ENCODE results near the gene BBS9. TPM values are rescaled to one million over a fixed set of nuclear protein-coding genes. Genes with fewer than 3 reads are reported as not detected.

BBS9 gene
- polyA plus RNA-seq, 1 donor from 2014 or later, result 9.8 TPM

DNA sequence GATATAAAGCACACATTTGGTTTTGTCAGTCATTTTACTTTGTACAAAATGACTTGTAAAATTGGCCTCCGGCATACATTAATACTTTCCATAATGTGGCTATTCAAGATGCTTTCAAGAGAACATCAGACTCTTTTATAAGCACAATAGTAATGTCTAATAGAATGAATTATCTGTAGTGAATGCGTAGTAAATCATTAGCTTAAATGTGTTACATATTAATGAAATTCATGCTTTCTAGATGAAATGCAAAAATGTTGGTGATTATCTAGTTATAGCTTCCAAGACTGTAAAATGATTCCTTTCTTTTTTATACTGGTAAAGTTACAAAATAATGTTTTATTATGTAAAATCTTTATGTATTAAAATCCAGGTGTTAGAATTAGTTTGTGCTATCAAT, 144.0 kb downstream of the BBS9 start:
- no peaks in the 10 kb centered on the region for H3K27me3 ChIP-seq (ENCODE audit: insufficient read depth, low read depth, low read length)
- H3K9me3 ChIP-seq (ENCODE audit: low read length), result no peaks in the 10 kb centered on the region
- H2AFZ ChIP-seq (ENCODE audit: low read depth, low read length), result no peak overlapping the region
- H3K4me3 ChIP-seq (ENCODE audit: low read length), result no peak overlapping the region
- no peaks in the 10 kb centered on the region for H3F3A ChIP-seq (ENCODE audit: insufficient read depth, low read length, poor library complexity, severe bottlenecking)
- no peaks in the 10 kb centered on the region for H3K79me2 ChIP-seq (replicated peaks; ENCODE audit: insufficient read depth, low read length)
- no peaks in the 10 kb centered on the region for H3K9me2 ChIP-seq (ENCODE audit: insufficient read depth, low read length)
- H3K4me2 ChIP-seq (ENCODE audit: low read length), result no peak overlapping the region
- H3K36me3 ChIP-seq (ENCODE audit: insufficient read depth, low read length), result peaks cover 3% of the 10 kb centered on the region
- H3K9ac ChIP-seq (ENCODE audit: low read length), result no peak overlapping the region
- H3K27ac ChIP-seq (ENCODE audit: low read length), result no peak overlapping the region
- H4K20me1 ChIP-seq (ENCODE audit: insufficient read depth), result no peaks in the 10 kb centered on the region
- TF ChIP-seq CTCF (IDR thresholded peaks at IDR 0.05; ENCODE audit: poor library complexity, severe bottlenecking), result no peak
- no peak for TF ChIP-seq EZH2 (IDR thresholded peaks at IDR 0.05; ENCODE audit: borderline replicate concordance, insufficient read depth, low read length, poor library complexity, severe bottlenecking)
- TF ChIP-seq EP300 (conservative IDR thresholded peaks at IDR 0.05; ENCODE audit: poor library complexity, severe bottlenecking), result no peak
- no peak for TF ChIP-seq TAF1 (IDR thresholded peaks at IDR 0.05; ENCODE audit: low read depth)
- no peak for TF ChIP-seq MXI1 (conservative IDR thresholded peaks at IDR 0.05; ENCODE audit: poor library complexity, severe bottlenecking)
- TF ChIP-seq POLR2AphosphoS5 (IDR thresholded peaks at IDR 0.05), result no peak
- no peak for TF ChIP-seq RAD21 (conservative IDR thresholded peaks at IDR 0.05)
- TF ChIP-seq REST (IDR thresholded peaks at IDR 0.05; ENCODE audit: borderline replicate concordance), result no peak
- no peak for TF ChIP-seq SMC3 (conservative IDR thresholded peaks at IDR 0.05; ENCODE audit: poor library complexity)

DNA sequence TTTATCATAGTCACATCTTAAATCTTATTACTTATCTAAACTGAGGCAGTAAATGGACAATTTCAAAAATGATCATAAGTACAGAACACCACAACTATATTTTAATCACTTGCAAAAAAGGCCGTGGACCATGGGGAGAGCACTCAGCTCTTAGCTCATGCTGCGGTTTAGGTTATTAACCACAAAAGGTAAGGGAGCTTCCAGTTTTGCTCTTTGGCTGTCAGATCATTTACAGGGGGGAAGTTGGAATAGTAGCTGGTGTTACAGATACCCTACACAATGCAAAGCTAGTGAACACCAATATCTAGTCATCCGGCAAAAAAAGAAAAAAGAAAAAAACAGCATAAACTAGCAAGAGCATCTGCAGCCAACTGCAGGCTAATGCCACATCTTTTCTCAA, 147.0 kb downstream of the BBS9 start:
- Histone ChIP-seq H3K27me3 (ENCODE audit: insufficient read depth, low read depth, low read length) (no peaks in the 10 kb centered on the region), H3K79me2 (replicated peaks; ENCODE audit: insufficient read depth, low read length) (no peaks in the 10 kb centered on the region), H3K9ac (ENCODE audit: low read length) (no peak overlapping the region), H3K4me2 (ENCODE audit: low read length) (no peak overlapping the region), H3K9me2 (ENCODE audit: insufficient read depth, low read length) (no peaks in the 10 kb centered on the region), H3K36me3 (ENCODE audit: insufficient read depth, low read length) (peaks cover 3% of the 10 kb centered on the region), H3K4me3 (ENCODE audit: low read length) (no peak overlapping the region), H2AFZ (ENCODE audit: low read depth, low read length) (no peak overlapping the region), H4K20me1 (ENCODE audit: insufficient read depth) (no peaks in the 10 kb centered on the region), H3F3A (ENCODE audit: insufficient read depth, low read length, poor library complexity, severe bottlenecking) (no peaks in the 10 kb centered on the region), H3K27ac (ENCODE audit: low read length) (no peak overlapping the region), H3K9me3 (ENCODE audit: low read length) (peaks cover 6% of the 10 kb centered on the region)
- TF ChIP-seq RAD21 (conservative IDR thresholded peaks at IDR 0.05) (no peak), POLR2AphosphoS5 (IDR thresholded peaks at IDR 0.05) (no peak), EZH2 (IDR thresholded peaks at IDR 0.05; ENCODE audit: borderline replicate concordance, insufficient read depth, low read length, poor library complexity, severe bottlenecking) (no peak), EP300 (conservative IDR thresholded peaks at IDR 0.05; ENCODE audit: poor library complexity, severe bottlenecking) (no peak), REST (IDR thresholded peaks at IDR 0.05; ENCODE audit: borderline replicate concordance) (no peak), TAF1 (IDR thresholded peaks at IDR 0.05; ENCODE audit: low read depth) (no peak), CTCF (IDR thresholded peaks at IDR 0.05; ENCODE audit: poor library complexity, severe bottlenecking) (no peak), SMC3 (conservative IDR thresholded peaks at IDR 0.05; ENCODE audit: poor library complexity) (no peak), MXI1 (conservative IDR thresholded peaks at IDR 0.05; ENCODE audit: poor library complexity, severe bottlenecking) (no peak)

All from neural cell (in vitro differentiated cells).